T-helper 2 cell treated with Interferon-gamma antibody and Interleukin-4, amounts not matched to agents 100 ng/mL and 5 ng/mL, for 36 hours (primary cell): ENCODE results near the gene RCC1. TPM values are rescaled to one million over a fixed set of nuclear protein-coding genes. Genes with fewer than 3 reads are reported as not detected.
"Not testable (repeated sequence)": the region's sequence is repeated elsewhere in the genome, so short reads cannot be mapped to it uniquely, and the experiment has no call there.

ENCODE experiments used
- intact Hi-C: fragments of 100-400 bp; cut with micrococcal nuclease; formaldehyde crosslinking; loops from one replicate; pipeline ENCODE4 v1.15.1; 2023
- total RNA-seq: library from RNA; stranded (reverse); gene quantifications from 2 replicates; pipeline ENCODE4 v1.2.3, GENCODE V29; 2022

Gene RCC1
- total RNA-seq, 1 donor from 2014 or later = 79.6 TPM

DNA sequence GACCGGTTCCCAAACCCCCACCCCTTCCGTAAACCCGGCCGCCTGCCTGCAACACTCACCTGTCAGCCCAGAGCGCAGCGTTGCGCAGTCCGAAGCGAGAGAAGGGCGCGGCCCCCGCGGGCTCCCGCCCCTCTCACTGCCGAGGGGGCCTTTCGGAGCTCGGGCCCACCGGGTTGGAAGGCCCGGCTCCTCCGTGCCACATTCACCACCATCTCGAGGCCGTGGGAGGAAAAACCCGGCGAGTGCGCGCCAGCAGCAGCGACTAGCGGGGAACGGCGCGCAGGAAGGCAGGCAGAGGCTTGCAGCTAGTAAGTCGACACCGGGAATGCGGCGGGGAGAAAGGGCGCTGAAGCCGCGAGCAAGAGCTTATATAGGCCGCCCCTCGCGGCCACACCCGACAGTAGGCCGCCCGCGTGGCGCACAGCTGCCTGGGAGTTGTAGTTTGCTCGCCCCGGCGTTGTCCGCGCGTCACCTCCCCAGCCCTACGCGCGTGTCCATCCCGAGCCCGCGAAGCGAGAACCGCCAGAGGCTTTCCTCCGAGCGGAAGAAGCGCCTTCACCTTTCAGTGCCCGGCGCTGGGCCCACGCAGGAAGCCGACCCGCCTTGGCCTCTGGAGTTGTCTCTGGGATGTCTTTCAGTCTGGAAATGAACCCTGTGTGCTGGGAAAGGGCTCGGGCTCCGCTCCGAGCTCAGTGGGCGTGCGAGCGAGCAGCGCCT lies 75.8 kb downstream of the RCC1 start:
- intact Hi-C loops = loop anchor here (1.0 to 5.0 kb wide), 8 partner anchors 29 to 601 kb away; partner anchors contain the start of genes GMEB1, MED18, RCC1 and SRSF4

DNA sequence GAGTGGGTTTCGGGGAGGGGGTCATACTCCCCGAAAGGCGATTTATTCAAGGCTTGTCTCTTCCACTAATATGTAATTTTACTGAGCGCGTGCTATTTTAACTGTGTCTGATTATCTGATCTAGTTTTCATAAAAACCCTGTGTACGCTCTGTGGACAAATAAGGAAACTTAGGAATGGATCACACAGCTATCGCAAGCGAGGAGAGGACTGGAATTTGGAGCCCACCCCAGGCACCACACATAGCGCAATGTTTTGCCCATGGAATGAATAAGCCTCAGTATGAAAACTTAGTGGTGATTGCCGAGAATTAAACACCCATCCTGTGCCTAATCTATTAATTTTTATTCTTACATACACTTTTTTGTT lies 76.4 kb downstream of the RCC1 start:
- intact Hi-C loops = loop anchor here (5.0 kb wide), 4 partner anchors 85 to 600 kb away; partner anchors contain the start of genes GMEB1, MED18 and SRSF4

DNA sequence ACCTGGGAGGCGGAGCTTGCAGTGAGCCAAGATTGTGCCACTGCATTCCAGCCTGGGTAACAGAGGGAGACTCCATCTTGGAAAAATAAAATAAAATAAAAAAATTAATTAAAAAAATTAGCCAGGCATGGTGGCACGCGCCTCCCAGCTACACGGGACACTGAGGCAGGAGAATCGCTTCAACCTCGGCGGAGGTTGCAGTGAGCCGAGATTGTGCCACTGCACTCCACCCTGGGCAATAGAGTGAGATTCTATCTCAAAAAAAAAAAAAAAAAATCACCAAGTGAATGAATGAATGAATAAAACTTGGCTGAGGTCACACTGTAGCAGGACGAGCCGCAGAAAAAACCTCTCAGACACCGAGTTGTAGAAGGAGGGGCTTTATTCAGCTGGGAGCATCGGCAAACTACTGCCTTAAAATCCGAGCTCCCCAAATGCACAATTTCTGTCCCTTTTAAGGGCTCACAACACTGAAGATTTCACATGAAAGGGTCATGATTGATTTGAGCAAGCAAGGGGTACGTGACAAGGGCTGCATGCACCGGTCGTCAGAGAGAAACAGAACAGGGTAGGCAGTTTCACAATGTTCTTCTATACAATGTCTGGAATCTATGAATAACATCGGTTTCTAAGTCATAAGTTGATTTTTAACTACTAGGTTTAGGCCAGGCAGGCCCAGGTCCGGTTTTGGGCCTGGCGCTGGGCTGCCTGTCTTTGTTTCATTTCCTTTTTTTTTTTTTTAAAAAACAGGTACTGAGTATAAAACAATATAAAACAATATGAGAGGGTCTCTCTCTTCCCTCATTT lies 80.9 kb downstream of the RCC1 start:
- intact Hi-C loops = not testable (repeated sequence)

Other genes starting within 250 kb of the RCC1 start
- 7.9 and 8.2 TPM in 2 replicates for gene SESN2, start 246.5 kb upstream of the RCC1 start, total RNA-seq
- 19.7 and 22.4 TPM in 2 replicates for gene MED18, start 177.0 kb upstream of the RCC1 start, total RNA-seq
- gene PHACTR4, start 136.3 kb upstream of the RCC1 start, total RNA-seq = 32.1 and 32.4 TPM in 2 replicates
- gene TRNAU1AP, start 47.0 kb downstream of the RCC1 start, total RNA-seq = 56.7 and 59.4 TPM in 2 replicates
- 0.09 and 0.14 TPM in 2 replicates for gene RAB42, start 86.2 kb downstream of the RCC1 start, total RNA-seq
- 35.1 and 35.2 TPM in 2 replicates for gene TAF12, start 137.0 kb downstream of the RCC1 start, total RNA-seq
- gene RNU11, start 142.6 kb downstream of the RCC1 start, total RNA-seq = not detected in 2 replicates
- 25.9 and 29.2 TPM in 2 replicates for gene GMEB1, start 162.7 kb downstream of the RCC1 start, total RNA-seq
- gene YTHDF2, start 230.9 kb downstream of the RCC1 start, total RNA-seq = 76.9 and 86.7 TPM in 2 replicates